HEK293 (cell line): ENCODE data around the gene AGRN.

Experiments
- CTCF ChIA-PET: fragments of 350-600 bp; formaldehyde crosslinking; extraction: SDS; loops from one replicate; lab custom pipeline; 2021; ENCODE audit warnings: antibody characterized with exemption; lab: Yijun Ruan, JAX
- POLR2A ChIA-PET: fragments of 300-600 bp; formaldehyde crosslinking; extraction: SDS; loops from one replicate; lab custom pipeline; 2020; ENCODE audit warnings: antibody characterized with exemption, inconsistent platforms; lab: Yijun Ruan, JAX
- H3K27ac ChIP-seq: fragments of 200-500 bp; sonication (Bioruptor generic); 2 replicates; pipeline ENCODE4 v1.5.1; 2014; ENCODE audit warnings: low read depth, low read length, control low read depth, inconsistent platforms; ENCODE audit errors: extremely low read depth
- H3K36me3 ChIP-seq, 2 experiments: fragments of 200-500 bp in 1 of 2; sonication (Bioruptor generic) in 1 of 2; 1 replicate in 1 of 2; 2 replicates in 1 of 2; pipeline ENCODE4 v1.5.1; 2014 to 2017; ENCODE audit warnings: inconsistent platforms in 2 of 2, low read length in 2 of 2; ENCODE audit not compliant: control insufficient read depth in 2 of 2, insufficient read depth in 1 of 2
- H3K4me1 ChIP-seq: fragments of 200-500 bp; sonication (Bioruptor generic); 2 replicates; pipeline ENCODE4 v1.5.1; 2014; ENCODE audit warnings: mild to moderate bottlenecking, low read length, inconsistent platforms; ENCODE audit not compliant: control insufficient read depth, insufficient read depth
- H3K4me3 ChIP-seq: 2 replicates; pipeline ENCODE4 v1.5.1; 2011; ENCODE audit warnings: low read depth, mild to moderate bottlenecking, control low read depth, low read length, moderate library complexity
- H3K9me3 ChIP-seq: fragments of 200-500 bp; sonication (Bioruptor generic); 2 replicates; pipeline ENCODE4 v1.5.1; 2014; ENCODE audit warnings: low read depth, low read length, inconsistent platforms; ENCODE audit not compliant: control insufficient read depth, insufficient read depth
- HOXD13 ChIP-seq: sonication (generic); formaldehyde crosslinking; IDR thresholded peaks from 2 replicates; pipeline ENCODE4 v1.8.0; 2022; ENCODE audit warnings: missing genetic modification reagents, borderline replicate concordance
- SCRT2 ChIP-seq: fragments of 450-650 bp; formaldehyde crosslinking; IDR thresholded peaks from 2 replicates; pipeline ENCODE4 v1.5.1; 2016; ENCODE audit warnings: missing biosample characterization, missing genetic modification characterization
- ZFHX2 ChIP-seq: fragments of 450-650 bp; formaldehyde crosslinking; conservative IDR thresholded peaks from 2 replicates; pipeline ENCODE4 v1.5.1; 2016; ENCODE audit warnings: missing biosample characterization, missing genetic modification characterization
- ZNF138 ChIP-seq: fragments of 450-650 bp; formaldehyde crosslinking; IDR thresholded peaks from 2 replicates; pipeline ENCODE4 v1.5.1; 2016; ENCODE audit warnings: missing biosample characterization, missing genetic modification characterization, borderline replicate concordance
- ZNF341 ChIP-seq: fragments of 450-650 bp; formaldehyde crosslinking; IDR thresholded peaks from 2 replicates; pipeline ENCODE4; 2016; ENCODE audit warnings: low read depth, missing biosample characterization, missing genetic modification characterization
- ZNF423 ChIP-seq: fragments of 450-650 bp; formaldehyde crosslinking; IDR thresholded peaks from 2 replicates; pipeline ENCODE4 v1.5.1; 2016; ENCODE audit warnings: missing biosample characterization, missing genetic modification characterization
- ZNF654 ChIP-seq: fragments of 450-650 bp; formaldehyde crosslinking; IDR thresholded peaks from 2 replicates; pipeline ENCODE4 v1.5.1; 2016; ENCODE audit warnings: low read depth, missing biosample characterization, missing genetic modification characterization
- ZNF830 ChIP-seq: fragments of 450-650 bp; IDR thresholded peaks from 2 replicates; pipeline ENCODE4 v1.5.0; 2018; ENCODE audit warnings: missing biosample characterization, missing genetic modification characterization, low read depth, mild to moderate bottlenecking, moderate library complexity
- TF ChIP-seq, protein P1 (sequence below): fragments of 450-650 bp; formaldehyde crosslinking; IDR thresholded peaks from 2 replicates; pipeline ENCODE4 v1.5.1; 2016; ENCODE audit warnings: missing biosample characterization, missing genetic modification characterization
- TF ChIP-seq, protein P2 (sequence below): fragments of 450-650 bp; formaldehyde crosslinking; IDR thresholded peaks from 2 replicates; pipeline ENCODE4 v1.5.1; 2016; ENCODE audit warnings: missing biosample characterization, missing genetic modification characterization
- TF ChIP-seq, protein P3 (sequence below): fragments of 450-650 bp; formaldehyde crosslinking; IDR thresholded peaks from 2 replicates; pipeline ENCODE4 v1.5.1; 2017; ENCODE audit warnings: missing biosample characterization, missing genetic modification characterization

Gene AGRN

DNA sequence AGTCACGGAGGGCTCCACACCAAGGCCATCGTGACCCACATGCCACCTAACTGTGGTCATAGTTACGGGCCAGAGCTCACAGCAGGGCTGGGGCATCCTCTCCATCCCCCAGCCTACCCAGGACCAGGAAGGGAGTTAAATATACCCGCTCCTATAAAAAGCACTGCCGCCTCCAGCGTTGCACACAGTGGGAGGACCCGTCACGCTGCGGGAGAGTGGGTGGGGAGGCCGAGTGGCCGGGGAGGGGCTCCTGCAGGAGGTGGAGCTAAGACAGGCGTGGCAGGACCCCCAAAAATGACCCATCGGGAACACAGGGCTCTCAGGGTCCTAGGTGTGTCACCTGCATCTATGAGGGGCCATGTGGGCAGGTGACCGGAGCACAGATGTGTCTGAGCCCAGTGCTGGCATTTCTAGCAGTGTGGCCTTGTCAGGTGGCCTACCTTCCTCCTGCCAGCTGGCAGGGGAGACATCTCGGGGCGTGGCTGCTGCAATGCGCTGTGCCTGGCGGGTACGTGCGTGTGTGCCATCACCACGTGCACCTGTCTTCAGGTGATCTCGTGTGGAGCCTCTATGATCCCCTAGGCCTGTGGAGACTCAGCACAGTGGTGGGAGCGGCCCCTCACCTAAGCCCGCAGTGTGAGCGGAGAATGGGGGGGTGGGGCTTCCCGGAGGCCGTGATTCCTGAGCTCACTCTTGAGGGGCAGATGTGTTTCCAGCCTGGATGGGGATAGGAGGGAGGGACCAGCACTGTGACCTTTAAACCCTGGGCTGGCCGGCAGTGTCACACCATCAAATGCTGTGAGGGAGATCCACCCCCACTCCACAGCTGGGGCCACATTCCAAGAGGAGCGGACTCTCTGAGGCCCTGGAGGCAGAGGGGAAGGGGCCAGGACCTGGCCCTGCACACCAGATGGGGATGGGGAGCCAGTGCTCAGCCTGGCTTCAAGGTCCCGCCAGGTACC lies 17.7 kb downstream of the AGRN start:
- Histone ChIP-seq H3K27ac (no peak overlapping the region), H3K36me3 (peaks cover 0 to 32% of the 10 kb centered on the region in 2 experiments; a peak in 1 of 3 replicates), H3K4me3 (no peak overlapping the region), H3K9me3 (no peaks in the 10 kb centered on the region), H3K4me1 (no peaks in the 10 kb centered on the region)
- ChIA-PET POLR2A (interaction anchor here (0.6 kb wide), 1 partner anchor 36 kb away, joined by 3 read pairs; no protein-coding TSS in a partner anchor), CTCF (interaction anchor here (0.5 to 0.9 kb wide), 3 partner anchors 26 to 1026 kb away, joined by 3 to 4 read pairs (median 3); no protein-coding TSS in a partner anchor)
- TF ChIP-seq ZFHX2 (tag by site-specific recombination) = peak; percentile 36; the same call in 1 of the 2 replicates
- TF ChIP-seq ZNF138 (tag by site-specific recombination) = no peak
- TF ChIP-seq, protein P1, sequence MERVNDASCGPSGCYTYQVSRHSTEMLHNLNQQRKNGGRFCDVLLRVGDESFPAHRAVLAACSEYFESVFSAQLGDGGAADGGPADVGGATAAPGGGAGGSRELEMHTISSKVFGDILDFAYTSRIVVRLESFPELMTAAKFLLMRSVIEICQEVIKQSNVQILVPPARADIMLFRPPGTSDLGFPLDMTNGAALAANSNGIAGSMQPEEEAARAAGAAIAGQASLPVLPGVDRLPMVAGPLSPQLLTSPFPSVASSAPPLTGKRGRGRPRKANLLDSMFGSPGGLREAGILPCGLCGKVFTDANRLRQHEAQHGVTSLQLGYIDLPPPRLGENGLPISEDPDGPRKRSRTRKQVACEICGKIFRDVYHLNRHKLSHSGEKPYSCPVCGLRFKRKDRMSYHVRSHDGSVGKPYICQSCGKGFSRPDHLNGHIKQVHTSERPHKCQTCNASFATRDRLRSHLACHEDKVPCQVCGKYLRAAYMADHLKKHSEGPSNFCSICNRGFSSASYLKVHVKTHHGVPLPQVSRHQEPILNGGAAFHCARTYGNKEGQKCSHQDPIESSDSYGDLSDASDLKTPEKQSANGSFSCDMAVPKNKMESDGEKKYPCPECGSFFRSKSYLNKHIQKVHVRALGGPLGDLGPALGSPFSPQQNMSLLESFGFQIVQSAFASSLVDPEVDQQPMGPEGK (tag by site-specific recombination) = no peak
- no peak for TF ChIP-seq ZNF654 (tag by site-specific recombination)
- no peak for TF ChIP-seq HOXD13 (CRISPR knock-in tag)

DNA sequence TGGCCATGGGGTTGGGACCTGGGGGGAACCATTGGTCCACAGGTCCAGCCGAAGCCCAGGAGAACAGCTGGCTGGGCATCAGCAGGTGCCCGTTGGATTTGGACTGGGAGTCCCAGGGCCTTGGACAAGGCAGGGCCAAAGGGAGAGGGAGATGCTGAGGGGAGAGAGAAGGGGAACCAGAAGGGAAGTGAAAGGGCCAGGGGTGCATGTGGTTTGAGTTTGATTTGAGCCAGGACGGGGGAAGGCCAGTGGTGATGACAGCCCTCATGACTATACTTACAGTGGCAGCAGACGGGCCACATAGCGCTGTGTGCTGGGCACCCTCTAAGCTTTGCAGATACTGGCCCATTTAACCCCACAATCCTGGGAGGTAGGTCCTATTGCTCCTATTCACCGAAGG lies 18.8 kb downstream of the AGRN start:
- H3K27ac ChIP-seq = no peak overlapping the region
- CTCF ChIA-PET = no interaction called here
- peaks cover 0 to 42% of the 10 kb centered on the region in 2 experiments; a peak in 1 of 3 replicates for H3K36me3 ChIP-seq
- POLR2A ChIA-PET = interaction anchor here (1.0 to 1.1 kb wide), 2 partner anchors 21 to 39 kb away, joined by 3 to 7 read pairs; partner anchors contain the start of gene HES4
- H3K4me1 ChIP-seq = no peaks in the 10 kb centered on the region
- no peaks in the 10 kb centered on the region for H3K9me3 ChIP-seq
- TF ChIP-seq ZNF341 (tag by site-specific recombination) = no peak
- TF ChIP-seq, protein P2, sequence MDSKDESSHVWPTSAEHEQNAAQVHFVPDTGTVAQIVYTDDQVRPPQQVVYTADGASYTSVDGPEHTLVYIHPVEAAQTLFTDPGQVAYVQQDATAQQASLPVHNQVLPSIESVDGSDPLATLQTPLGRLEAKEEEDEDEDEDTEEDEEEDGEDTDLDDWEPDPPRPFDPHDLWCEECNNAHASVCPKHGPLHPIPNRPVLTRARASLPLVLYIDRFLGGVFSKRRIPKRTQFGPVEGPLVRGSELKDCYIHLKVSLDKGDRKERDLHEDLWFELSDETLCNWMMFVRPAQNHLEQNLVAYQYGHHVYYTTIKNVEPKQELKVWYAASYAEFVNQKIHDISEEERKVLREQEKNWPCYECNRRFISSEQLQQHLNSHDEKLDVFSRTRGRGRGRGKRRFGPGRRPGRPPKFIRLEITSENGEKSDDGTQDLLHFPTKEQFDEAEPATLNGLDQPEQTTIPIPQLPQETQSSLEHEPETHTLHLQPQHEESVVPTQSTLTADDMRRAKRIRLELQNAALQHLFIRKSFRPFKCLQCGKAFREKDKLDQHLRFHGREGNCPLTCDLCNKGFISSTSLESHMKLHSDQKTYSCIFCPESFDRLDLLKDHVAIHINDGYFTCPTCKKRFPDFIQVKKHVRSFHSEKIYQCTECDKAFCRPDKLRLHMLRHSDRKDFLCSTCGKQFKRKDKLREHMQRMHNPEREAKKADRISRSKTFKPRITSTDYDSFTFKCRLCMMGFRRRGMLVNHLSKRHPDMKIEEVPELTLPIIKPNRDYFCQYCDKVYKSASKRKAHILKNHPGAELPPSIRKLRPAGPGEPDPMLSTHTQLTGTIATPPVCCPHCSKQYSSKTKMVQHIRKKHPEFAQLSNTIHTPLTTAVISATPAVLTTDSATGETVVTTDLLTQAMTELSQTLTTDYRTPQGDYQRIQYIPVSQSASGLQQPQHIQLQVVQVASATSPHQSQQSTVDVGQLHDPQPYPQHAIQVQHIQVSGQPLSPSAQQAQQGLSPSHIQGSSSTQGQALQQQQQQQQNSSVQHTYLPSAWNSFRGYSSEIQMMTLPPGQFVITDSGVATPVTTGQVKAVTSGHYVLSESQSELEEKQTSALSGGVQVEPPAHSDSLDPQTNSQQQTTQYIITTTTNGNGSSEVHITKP (tag by site-specific recombination) = peak; percentile 73
- TF ChIP-seq, all 188 proteins: peak for 1
- no peak overlapping the region for H3K4me3 ChIP-seq

DNA sequence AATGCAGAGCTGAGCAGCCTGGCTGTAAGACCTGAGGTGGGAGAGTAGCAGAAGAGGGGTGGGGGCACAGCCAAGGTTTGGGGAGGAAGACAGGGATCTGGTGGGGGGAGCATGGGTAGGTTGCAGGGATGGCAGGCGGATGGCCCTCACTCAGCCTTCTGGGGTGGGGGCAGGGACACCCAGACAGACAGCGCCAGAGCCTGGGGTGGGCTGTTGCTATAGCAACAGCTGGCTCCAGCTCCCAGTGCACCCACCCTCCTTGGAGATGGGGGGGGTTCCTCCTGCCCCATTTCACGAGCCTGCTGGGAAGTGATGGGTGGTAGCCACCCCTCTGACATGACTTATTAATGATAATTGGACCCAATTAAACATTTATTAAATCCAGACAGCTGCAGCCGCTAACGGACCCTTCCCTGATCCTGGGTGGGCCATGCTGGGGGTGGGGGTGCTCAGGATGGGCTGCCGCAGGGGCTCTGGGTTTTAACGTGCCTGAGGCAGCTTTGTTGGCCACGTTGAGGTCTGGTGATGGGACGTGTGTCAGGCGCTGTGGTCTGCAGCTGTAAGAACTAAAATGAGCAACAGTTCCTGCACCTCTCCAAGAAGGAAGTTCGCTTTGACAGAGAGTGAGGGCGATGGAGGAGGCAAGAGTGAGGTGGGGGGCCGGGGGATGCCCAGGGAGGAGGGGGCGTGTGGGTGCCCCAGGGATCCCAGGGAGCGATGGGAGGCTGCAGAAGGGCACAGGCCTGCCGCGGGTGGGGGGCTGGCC lies 19.4 kb downstream of the AGRN start:
- Histone ChIP-seq H3K36me3 (peaks cover 0 to 49% of the 10 kb centered on the region in 2 experiments; a peak in 1 of 3 replicates), H3K27ac (no peak overlapping the region), H3K4me1 (no peaks in the 10 kb centered on the region)
- POLR2A ChIA-PET = interaction anchor here (0.6 to 1.1 kb wide), 3 partner anchors 17 to 40 kb away, joined by 3 to 11 read pairs (median 7); partner anchors contain the start of gene HES4
- CTCF ChIA-PET = no interaction called here
- TF ChIP-seq ZNF830 (tag by site-specific recombination) (no peak), SCRT2 (tag by site-specific recombination) (0 out of 2 replicates have a peak, but pooled peaks have one; percentile 9), ZNF423 (no peak)
- TF ChIP-seq, protein P3, sequence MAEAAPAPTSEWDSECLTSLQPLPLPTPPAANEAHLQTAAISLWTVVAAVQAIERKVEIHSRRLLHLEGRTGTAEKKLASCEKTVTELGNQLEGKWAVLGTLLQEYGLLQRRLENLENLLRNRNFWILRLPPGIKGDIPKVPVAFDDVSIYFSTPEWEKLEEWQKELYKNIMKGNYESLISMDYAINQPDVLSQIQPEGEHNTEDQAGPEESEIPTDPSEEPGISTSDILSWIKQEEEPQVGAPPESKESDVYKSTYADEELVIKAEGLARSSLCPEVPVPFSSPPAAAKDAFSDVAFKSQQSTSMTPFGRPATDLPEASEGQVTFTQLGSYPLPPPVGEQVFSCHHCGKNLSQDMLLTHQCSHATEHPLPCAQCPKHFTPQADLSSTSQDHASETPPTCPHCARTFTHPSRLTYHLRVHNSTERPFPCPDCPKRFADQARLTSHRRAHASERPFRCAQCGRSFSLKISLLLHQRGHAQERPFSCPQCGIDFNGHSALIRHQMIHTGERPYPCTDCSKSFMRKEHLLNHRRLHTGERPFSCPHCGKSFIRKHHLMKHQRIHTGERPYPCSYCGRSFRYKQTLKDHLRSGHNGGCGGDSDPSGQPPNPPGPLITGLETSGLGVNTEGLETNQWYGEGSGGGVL (tag by site-specific recombination) = peak; percentile 82
- TF ChIP-seq, all 188 proteins: peak for 2
- Histone ChIP-seq H3K9me3 (no peaks in the 10 kb centered on the region), H3K4me3 (no peak overlapping the region)
